HG03280 (cell line): ENCODE data around the gene GGTA1.

Source experiments
- ATAC-seq: cut with Tn5 transposase; IDR thresholded peaks from one replicate; pipeline ENCODE4 v1.9.1; 2021; ENCODE audit warnings: mild to moderate bottlenecking, moderate library complexity; ENCODE audit not compliant: unreplicated experiment

Gene GGTA1

GRCh38 chr9:121411993-121412392 lies 87.7 kb downstream of the GGTA1 start:
- no peak for ATAC-seq

GRCh38 chr9:121405899-121406298 lies 93.7 kb downstream of the GGTA1 start:
- no peak for ATAC-seq
